Camera-type eye (tissue), 1 donor: ENCODE results near the gene LARGE1. TPM values are rescaled to one million over a fixed set of nuclear protein-coding genes. Genes with fewer than 3 reads are reported as not detected.

Experiments
- total RNA-seq: library from RNA; depleted of rRNA; stranded (reverse); fragments of >200 nt; gene quantifications from one replicate; pipeline ENCODE4 v1.2.3, GENCODE V29; 2014

The LARGE1 gene
- total RNA-seq: 45.8 TPM

DNA sequence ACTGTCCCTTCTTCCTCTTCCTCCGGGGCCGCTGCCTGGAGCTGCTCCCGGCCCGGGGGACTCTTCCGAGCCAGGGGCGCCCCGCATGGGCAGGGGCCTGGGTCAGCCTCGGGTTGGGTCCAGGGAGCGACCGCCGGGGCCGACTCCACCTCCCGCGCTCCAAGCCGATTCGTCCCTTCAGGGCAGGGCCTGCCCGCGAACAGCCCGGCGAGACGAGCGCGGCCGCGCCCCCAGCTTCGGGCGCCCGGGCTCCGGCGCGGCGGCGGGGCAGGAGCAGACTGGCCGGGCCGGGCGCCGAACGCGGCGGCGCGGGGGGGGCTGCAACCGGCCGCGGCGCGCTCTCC, at the start of gene LARGE1:
Gene LARGE1, minus strand, starts transcription at position 280 of the 344 bp plus-strand sequence.

